Skeletal muscle tissue (tissue), 4 donors: ENCODE measurements around the gene HOXC10. TPM values are rescaled to one million over a fixed set of nuclear protein-coding genes. Genes with fewer than 3 reads are reported as not detected.

Source experiments
- H3K27ac ChIP-seq: one replicate; pipeline ENCODE4 v1.7.0; 2013; ENCODE audit warnings: mild to moderate bottlenecking, low read depth, low read length, inconsistent platforms
- H3K27me3 ChIP-seq, 3 donors: one replicate each; pipeline ENCODE4 v1.7.0; 2013; ENCODE audit warnings: low read length in 3 of 3; ENCODE audit not compliant: control insufficient read depth in 3 of 3, insufficient read depth in 3 of 3
- H3K36me3 ChIP-seq, 3 donors: one replicate each; pipeline ENCODE4 v1.7.0; 2013; ENCODE audit warnings: low read length in 3 of 3; ENCODE audit not compliant: control insufficient read depth in 3 of 3, insufficient read depth in 3 of 3
- H3K4me1 ChIP-seq, 3 donors: one replicate each; pipeline ENCODE4 v1.7.0; 2013; ENCODE audit warnings: low read length in 3 of 3, mild to moderate bottlenecking in 3 of 3; ENCODE audit not compliant: control insufficient read depth in 3 of 3, insufficient read depth in 3 of 3
- H3K4me3 ChIP-seq, 3 donors: one replicate each; pipeline ENCODE4 v1.7.0; 2013; ENCODE audit warnings: low read length in 3 of 3
- H3K9ac ChIP-seq, 3 donors: one replicate each; pipeline ENCODE4 v1.7.0; 2013; ENCODE audit warnings: low read length in 3 of 3, mild to moderate bottlenecking in 3 of 3, moderate library complexity in 2 of 3, low read depth in 1 of 3
- H3K9me3 ChIP-seq, 3 donors: one replicate each; pipeline ENCODE4 v1.7.0; 2013; ENCODE audit warnings: low read length in 3 of 3; ENCODE audit not compliant: control insufficient read depth in 3 of 3
- total RNA-seq: library from RNA; depleted of rRNA; stranded (reverse); fragments of >200 nt; gene quantifications from one replicate; pipeline ENCODE4 v1.2.3, GENCODE V29; 2014
- donor health status: Osteomylitis.

HOXC10 gene
- total RNA-seq, 1 donor from 2014 or later = 3.7 TPM

DNA sequence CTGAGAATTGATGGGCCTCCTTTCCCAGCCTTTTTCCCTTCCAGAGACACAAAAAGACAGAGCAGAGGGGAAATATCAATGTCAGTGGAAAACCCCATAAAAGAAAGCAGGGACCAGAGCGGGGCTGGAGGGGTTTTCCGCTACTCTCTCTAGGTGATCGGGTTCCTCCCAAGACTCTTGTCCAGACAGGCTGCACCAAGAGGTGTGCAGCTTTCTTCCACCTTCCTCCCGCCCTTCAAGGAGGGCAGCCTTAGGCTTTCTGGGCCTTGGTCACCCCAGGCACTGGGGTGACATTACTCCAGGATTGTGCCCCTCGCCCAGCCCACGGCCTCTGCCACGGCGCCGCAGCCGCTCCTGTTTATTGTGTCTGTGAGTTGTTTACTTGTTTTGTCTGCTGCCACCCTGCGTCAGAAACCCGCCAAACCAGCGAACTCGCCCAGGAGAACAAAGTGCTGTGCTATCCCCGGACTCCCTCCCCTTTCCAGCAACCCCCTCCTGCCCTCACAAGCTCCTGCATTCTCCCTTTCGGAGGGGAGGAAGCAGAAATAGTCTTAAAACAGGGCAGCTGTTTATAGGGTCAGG, 36.6 kb downstream of the HOXC10 start:
- peak overlapping the region; percentile 80 to 84 (median 81) for H3K4me3 ChIP-seq
- no peaks in the 10 kb centered on the region for H3K27me3 ChIP-seq
- peak overlapping the region; percentile 95 to 99 (median 98) for H3K9ac ChIP-seq
- peaks cover 54 to 72% (median 67%) of the 10 kb centered on the region in 3 donors for H3K4me1 ChIP-seq
- no peaks in the 10 kb centered on the region for H3K36me3 ChIP-seq
- no peaks in the 10 kb centered on the region for H3K9me3 ChIP-seq
- peak overlapping the region; percentile 99 for H3K27ac ChIP-seq

- Histone ChIP-seq H3K9me3 (no peaks in the 10 kb centered on the region), H3K27me3 (no peaks in the 10 kb centered on the region), H3K36me3 (no peaks in the 10 kb centered on the region), H3K27ac (peak overlapping the region; percentile 99), H3K4me1 (peaks cover 69 to 86% (median 77%) of the 10 kb centered on the region in 3 donors), H3K9ac (peak overlapping the region; percentile 81 to 88 (median 87)), H3K4me3 (peak overlapping the region; percentile 50 to 67 (median 63))
These were observed 38.3 kb downstream of the HOXC10 start for GRCh38 chr12:54022960-54023884.

DNA sequence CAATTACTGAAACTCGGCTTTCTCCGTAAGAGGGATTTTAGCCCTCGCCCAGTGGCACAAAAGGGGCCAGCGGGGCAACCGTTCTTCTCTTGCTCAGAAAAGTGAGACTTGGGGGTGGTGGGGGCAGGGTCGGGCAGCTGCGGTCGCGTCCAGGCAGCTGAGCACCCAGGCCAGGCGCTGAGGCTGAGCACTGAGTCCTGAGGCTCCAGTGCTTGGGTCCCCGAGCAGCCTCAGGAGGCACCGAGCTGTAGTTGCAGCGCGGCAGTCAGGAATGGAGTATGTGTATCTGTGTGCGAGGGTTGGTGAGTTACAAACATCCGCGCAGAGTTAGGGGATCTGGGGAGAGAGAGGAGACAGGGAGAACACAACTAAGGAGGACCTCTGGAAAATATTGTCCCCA, 39.2 kb downstream of the HOXC10 start:
- H3K9me3 ChIP-seq = no peaks in the 10 kb centered on the region
- peak overlapping the region; percentile 50 to 67 (median 63) for H3K4me3 ChIP-seq
- H3K4me1 ChIP-seq = peaks cover 78 to 87% (median 82%) of the 10 kb centered on the region in 3 donors
- no peaks in the 10 kb centered on the region for H3K36me3 ChIP-seq
- H3K9ac ChIP-seq = peak overlapping the region; percentile 81 to 88 (median 87)
- H3K27me3 ChIP-seq = no peaks in the 10 kb centered on the region
- peak overlapping the region; percentile 99 for H3K27ac ChIP-seq

- Histone ChIP-seq H3K27me3 (no peaks in the 10 kb centered on the region), H3K4me3 (peak overlapping the region; percentile 50 to 67 (median 63)), H3K9ac (peak overlapping the region; percentile 81 to 88 (median 87)), H3K4me1 (peaks cover 78 to 87% (median 85%) of the 10 kb centered on the region in 3 donors), H3K36me3 (peaks cover 0 to 2% (median 0%) of the 10 kb centered on the region in 3 donors), H3K27ac (peak overlapping the region; percentile 99), H3K9me3 (no peaks in the 10 kb centered on the region)
These were observed 39.8 kb downstream of the HOXC10 start for GRCh38 chr12:54024581-54025305.

GRCh38 chr12:54025499-54026405, 40.8 kb downstream of the HOXC10 start:
- H3K9me3 ChIP-seq = no peaks in the 10 kb centered on the region
- H3K9ac ChIP-seq = peak overlapping the region; percentile 81 to 88 (median 85)
- peaks cover 0 to 3% (median 2%) of the 10 kb centered on the region in 3 donors for H3K36me3 ChIP-seq
- H3K27ac ChIP-seq = peak overlapping the region; percentile 99
- peaks cover 69 to 78% (median 78%) of the 10 kb centered on the region in 3 donors for H3K4me1 ChIP-seq
- peak overlapping the region; percentile 39 to 50 (median 49) for H3K4me3 ChIP-seq
- no peaks in the 10 kb centered on the region for H3K27me3 ChIP-seq

GRCh38 chr12:54026640-54027441, 41.9 kb downstream of the HOXC10 start:
- peak overlapping the region; percentile 99 for H3K27ac ChIP-seq
- no peaks in the 10 kb centered on the region for H3K9me3 ChIP-seq
- peak overlapping the region; percentile 71 to 88 (median 85) for H3K9ac ChIP-seq
- H3K36me3 ChIP-seq = peaks cover 0 to 3% (median 2%) of the 10 kb centered on the region in 3 donors
- H3K27me3 ChIP-seq = peaks cover 0 to 3% (median 0%) of the 10 kb centered on the region in 3 donors
- H3K4me1 ChIP-seq = peaks cover 59 to 68% (median 67%) of the 10 kb centered on the region in 3 donors
- peak overlapping the region; percentile 11 to 53 (median 37) for H3K4me3 ChIP-seq

- Histone ChIP-seq H3K4me1 (peaks cover 55 to 68% (median 64%) of the 10 kb centered on the region in 3 donors), H3K27ac (peak overlapping the region; percentile 99), H3K27me3 (peaks cover 3 to 5% (median 4%) of the 10 kb centered on the region in 3 donors), H3K9me3 (no peaks in the 10 kb centered on the region), H3K9ac (peak overlapping the region; percentile 34 to 88 (median 85)), H3K36me3 (peaks cover 0 to 3% (median 2%) of the 10 kb centered on the region in 3 donors), H3K4me3 (peak overlapping the region in 2 of 3 donors; percentile 2 to 11)
These were observed 42.5 kb downstream of the HOXC10 start for GRCh38 chr12:54027442-54027786.

- Histone ChIP-seq H3K9me3 (no peaks in the 10 kb centered on the region), H3K36me3 (peaks cover 0 to 3% (median 2%) of the 10 kb centered on the region in 3 donors), H3K27ac (peak within 1 kb of the TSS; percentile 99), H3K4me1 (peaks cover 52 to 63% (median 59%) of the 10 kb centered on the region in 3 donors), H3K9ac (peak within 1 kb of the TSS; percentile 79 to 88 (median 85)), H3K4me3 (peak within 1 kb of the TSS; percentile 73 to 77 (median 76)), H3K27me3 (peaks cover 3 to 5% (median 4%) of the 10 kb centered on the region in 3 donors)
These were observed 43.6 kb downstream of the HOXC10 start, which contains the start of gene HOXC6 for GRCh38 chr12:54028314-54029201. Gene HOXC6 (plus strand): TSS chr12:54028440. CDS start chr12:54028522, 82 bp downstream.
